ELF-1 (cell line): ENCODE results near the gene CDKN2C.
"Not testable (repeated sequence)": the region's sequence is repeated elsewhere in the genome, so short reads cannot be mapped to it uniquely, and the experiment has no call there.

ENCODE experiments used
- DNase-seq: peaks from one replicate; pipeline ENCODE4 v3.0.0-alpha.2; 2016; ENCODE audit warnings: low read depth, low spot score

CDKN2C gene

DNA sequence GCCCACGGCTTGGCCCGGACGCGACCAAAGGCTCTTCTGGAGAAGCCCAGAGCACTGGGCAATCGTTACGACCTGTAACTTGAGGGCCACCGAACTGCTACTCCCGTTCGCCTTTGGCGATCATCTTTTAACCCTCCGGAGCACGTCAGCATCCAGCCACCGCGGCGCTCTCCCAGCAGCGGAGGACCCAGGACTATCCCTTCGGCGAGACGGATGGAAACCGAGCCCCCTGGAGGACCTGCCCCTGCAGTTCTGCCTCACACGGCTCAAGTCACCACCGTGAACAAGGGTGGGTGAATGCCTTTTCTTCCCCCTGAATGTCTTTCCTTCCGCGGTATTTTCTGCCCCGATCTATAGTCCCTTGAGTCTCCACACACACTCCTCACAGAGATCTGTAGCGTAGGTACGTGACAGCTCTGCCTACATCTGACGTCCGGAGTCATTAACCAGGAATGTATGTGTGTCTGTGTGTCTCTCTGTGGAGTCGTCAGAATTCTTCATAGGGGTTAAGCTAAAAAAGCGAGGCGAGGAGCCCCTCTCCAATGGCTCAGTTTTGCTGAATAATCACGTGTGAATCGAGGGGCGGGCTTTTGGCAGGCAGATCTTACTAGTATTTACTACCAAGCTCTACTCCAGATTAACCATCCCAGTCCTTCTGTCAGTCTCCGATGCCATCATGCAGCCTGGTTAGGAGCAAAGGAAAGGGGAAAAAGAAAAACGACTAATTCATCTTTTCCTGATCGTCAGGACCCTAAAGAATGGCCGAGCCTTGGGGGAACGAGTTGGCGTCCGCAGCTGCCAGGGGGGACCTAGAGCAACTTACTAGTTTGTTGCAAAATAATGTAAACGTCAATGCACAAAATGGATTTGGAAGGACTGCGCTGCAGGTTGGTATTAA is at the start of gene CDKN2C:
Gene CDKN2C (plus strand): TSS at position 635 of the 898 bp plus-strand sequence. CDS start 124 bp downstream, at position 759.
- peak; percentile 74 for DNase-seq

DNA sequence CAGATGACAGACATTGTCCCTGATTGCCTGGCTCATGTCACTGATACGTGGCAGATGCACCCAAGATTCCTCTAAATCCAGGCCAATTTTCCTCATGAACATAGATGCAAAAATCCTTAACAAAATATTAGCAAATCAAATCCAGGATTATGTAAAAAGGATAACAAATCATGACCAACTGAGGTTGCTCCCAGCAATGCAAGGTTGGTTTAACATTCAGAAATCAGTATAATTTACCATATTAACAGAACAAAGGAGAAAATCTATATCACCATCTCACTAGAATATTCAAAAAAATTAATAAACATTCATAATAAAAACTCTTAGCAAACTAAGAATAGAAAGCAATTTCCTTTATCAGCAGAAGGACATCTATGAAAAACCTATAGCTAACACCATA is 49.6 kb upstream of the CDKN2C start:
- DNase-seq, result no peak

DNA sequence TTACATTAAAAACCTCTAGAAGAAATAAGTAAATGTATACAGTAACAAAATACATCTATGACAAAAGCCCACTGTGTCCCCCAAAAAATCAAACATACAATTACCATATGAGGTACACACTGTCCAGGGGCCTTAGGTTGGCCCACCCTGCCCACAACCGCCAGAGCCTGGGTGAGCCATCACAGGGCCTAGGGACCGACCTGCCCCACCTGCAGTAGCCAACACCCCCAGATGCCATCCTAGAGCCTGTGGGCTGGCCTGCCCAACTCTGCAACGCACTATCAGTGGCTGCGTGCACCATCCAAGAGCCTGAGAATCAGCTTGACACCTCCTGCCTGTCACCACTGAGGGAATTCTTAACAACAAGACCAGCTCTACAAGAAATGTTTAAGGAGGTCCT is 49.0 kb upstream of the CDKN2C start:
- no peak for DNase-seq

DNA sequence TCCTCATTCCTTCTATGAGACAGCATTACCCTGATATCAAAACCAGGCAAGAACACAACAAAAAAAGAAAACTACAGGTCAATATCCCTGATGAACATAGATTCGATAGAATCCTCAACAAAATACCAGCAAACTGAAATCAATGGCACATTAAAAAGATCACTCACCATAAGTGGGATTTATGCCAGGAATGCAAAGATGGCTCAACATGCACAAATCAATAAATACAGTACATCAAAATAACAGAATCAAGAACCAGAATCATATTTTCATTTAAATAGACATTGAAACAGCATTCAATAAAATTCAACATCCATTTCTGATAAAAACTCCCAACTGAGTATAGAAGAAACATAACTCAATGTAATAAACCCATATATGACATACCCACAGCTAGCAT is 46.5 kb upstream of the CDKN2C start:
- no peak for DNase-seq

DNA sequence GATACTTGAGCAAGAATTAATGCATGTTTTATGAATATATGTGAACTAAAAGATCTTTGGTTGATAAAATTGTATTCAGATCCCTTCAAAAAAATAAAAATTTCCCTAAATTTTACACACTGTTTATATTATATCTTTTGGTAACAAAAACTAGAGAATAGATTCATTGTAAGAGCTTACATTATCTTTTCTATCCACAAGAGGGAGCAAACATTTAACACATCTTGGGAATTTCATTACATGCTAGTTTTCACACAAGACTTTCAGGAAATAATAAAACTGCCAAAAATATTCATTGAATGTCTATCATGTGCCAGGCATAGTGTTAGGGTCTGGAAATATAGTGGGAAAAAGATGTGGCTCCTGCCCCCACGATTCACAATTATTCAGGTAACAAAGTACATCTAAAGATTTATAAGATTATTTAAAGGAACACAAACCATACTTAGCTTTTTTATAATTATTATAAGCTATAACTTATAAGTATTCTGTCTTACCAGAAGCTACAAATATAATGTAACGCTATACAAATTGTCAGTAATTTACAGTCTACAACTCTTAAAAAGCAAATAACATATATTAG is 40.6 kb upstream of the CDKN2C start:
- no peak for DNase-seq

DNA sequence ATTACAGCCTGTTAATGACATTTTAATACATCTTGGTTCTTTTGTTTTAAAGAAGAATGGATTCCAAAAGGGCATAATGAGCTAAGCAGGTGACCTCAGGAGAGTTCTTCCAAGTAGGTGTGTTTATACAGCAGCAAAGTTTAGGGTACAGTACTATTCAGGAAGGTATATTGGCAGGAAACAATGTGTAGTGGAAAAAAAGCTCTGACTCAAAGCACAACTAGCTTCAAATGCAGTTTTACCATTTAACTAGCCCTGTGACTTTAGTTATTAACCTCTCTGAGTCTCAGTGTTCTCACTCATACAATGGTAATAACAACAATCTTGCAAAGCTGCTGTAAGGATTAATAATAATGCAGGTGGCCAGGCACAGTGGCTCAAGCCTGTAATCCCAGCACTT is 39.9 kb upstream of the CDKN2C start:
- no peak for DNase-seq

DNA sequence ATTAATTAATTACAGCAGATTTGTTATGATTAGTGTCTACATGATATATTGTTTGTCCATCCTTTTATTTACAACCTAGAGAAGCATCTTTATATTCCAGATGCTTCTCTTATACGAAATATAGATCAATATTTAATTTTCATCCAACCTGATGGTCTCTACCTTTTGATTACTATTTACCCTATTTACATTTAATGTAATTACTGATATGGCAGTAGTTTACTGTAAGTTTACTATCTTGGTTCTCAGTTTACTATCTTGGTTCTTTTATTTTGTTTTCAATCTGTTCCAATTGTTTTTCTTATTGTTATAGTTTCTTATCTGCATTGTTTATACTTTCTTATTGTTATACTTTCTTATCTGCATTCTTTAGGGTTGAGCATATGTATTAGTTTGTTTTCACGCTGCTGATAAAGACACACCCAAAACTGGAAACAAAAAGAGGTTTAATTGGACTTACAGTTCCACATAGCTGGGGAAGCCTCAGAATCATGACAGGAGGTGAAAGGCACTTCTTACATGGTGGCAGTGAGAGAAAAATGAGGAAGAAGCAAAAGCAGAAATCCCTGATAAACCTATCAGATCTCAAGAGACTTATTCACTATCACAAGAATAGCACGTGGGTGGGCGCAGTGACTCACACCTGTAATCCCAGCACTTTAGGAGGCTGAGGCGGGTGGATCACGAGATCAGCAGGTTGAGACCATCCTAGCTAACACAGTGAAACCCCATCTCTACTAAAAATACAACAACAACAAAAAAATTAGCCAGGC is 38.9 kb upstream of the CDKN2C start:
- DNase-seq, result no peak

DNA sequence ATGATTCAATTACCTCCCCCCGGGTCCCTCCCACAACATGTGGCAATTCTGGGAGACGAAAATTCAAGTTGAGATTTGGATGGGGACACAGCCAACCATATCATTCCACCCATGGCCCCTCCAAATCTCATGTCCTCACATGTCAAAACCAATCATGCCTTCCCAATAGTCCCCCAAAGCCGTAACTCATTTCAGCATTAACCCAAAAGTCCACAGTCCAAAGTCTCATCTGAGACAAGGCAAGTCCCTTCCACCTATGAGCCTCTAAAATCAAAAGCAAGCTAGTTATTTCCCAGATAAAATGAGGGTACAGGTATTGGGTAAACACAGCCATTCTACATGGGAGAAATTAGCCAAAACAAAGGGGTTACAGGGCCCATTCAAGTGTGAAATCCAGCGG is 38.0 kb upstream of the CDKN2C start:
- DNase-seq, result not testable (repeated sequence)

DNA sequence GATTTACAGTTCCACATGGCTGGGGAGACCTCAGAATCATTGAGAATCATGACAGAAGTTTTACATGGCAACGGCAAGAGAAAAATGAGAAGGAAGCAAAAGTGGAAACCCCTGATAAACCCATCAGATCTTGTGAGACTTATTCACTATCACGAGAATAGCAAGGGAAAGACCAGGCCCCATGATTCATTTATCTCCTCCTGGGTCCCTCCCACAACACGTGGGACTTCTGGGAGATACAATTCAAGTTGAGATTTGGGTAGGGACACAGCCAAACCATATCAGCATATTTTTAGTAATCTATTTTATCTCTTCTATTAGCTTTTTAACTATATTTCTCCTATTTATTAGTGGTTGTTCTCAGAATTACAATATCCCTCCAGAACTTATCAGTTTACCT is 36.3 kb upstream of the CDKN2C start:
- DNase-seq, result not testable (repeated sequence)

DNA sequence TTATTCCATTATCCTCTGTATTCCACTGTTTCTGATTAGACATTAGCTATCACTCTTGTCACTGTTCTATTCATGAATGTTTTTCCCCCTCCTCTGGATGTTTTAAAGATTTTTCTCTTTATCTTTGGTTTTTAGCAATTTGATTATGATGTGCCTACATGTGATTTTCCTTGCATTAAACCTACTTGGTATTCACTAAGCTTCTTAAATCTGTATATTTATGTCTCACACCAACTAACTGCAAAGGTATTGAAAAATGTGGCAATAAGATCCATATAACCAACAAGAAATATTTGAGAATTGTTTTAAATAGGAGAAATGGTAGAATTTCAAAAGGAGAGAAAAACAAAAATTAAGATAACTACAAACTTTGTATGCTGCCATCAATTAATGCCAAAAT is 35.2 kb upstream of the CDKN2C start:
- DNase-seq, result no peak

DNA sequence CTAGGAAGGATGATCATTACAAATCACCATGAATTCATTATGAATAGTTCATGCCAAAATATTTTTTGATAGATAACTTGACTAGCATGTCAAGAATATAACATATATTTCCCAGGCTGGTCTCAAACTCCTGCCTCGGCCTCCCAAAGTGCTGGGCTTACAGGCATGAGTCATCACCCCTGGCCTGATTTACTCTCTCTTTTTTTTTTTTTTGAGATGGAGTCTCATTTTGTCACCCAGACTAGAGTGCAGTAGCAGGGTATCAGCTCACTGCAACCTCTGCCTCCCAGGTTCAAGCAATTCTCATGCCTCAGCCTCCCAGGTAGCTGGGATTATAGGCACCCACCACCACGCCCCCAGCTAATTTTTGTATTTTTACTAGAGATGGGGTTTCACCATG is 34.8 kb upstream of the CDKN2C start:
- not testable (repeated sequence) for DNase-seq

DNA sequence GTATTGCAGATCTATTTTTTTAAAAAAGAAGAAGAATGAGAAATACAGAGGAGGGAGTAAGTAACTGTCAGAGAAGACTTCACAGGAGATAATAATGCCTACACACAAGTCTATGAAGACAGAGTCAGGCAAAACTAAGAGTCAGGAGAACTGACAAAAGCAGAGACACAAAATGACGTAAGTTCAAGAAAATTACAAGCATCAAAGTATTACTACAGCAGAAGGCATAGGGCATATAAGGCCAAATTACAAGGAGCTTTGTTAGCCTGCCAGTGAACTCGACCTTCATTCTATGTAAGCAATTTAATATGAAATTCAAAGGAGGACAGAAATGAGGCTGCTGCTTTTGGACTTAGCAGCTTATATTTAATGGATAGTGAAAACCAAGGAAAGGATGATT is 33.7 kb upstream of the CDKN2C start:
- DNase-seq, result no peak

DNA sequence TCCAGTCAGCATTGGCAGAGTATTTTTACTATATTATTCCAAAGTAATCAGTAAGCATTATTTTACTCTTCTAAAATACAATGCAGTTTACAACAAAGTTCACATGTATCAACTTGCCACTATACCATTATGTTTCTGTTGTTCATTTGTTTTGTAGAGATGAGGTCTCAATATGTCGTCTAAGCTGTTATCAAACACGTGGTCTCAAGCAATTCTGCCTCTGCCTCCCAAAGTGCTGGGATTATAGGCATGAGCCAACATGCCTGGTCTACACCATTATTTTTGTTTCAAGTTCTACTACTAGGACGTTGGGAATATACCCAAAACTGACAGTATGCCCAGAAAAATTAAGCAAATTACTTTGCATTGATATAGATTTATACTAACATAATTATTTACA is 29.8 kb upstream of the CDKN2C start:
- DNase-seq, result no peak

DNA sequence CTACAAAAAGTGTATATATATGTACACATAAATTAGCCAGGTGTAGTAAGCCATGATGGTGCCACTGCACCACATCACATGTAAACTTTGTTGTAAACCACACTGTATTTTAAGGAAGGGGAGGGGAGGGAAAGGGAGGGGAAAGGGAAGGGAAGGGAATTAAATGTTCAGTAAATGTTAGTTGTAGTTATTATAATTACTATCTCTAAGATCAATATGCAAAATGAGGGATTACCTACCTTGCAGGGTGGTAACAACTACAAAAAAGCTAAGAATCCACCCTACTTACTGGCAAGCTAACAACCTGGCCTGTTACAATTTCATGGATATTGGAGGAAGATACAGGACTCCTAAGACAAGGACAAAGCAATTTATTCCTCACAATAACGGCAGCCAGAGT is 27.7 kb upstream of the CDKN2C start:
- DNase-seq, result no peak

DNA sequence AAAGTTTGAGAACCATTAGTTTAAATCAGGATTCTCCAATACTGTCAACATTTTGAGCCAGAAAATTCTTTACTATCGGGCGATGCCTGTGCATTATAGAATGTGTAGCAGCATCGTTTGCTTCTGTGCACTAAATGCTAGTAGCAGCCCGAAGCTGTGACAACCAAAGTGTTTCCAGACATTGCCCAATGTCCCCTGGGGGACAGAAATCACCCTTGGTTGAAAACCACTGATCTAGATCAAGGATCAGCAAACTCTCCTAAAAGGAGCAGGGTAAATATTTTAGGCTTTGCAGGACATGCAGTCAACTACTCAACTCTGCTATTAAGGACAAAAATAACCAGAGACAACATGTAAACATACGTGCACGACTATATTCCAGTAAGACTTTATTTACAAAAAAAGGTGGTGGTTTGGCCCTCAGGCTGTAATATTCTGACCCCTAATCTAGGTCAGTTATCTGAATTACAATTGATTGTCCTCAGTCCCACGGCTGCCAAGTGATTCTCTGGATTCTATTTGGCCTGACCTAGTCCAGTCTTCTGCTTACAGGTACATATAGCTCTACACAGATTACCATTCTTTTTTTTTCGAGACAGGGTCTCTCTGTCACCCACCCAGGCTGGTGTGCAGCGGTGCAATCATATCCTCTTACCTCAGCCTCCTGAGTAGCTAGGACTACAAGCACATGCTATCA is 20.6 kb upstream of the CDKN2C start:
- no peak for DNase-seq

DNA sequence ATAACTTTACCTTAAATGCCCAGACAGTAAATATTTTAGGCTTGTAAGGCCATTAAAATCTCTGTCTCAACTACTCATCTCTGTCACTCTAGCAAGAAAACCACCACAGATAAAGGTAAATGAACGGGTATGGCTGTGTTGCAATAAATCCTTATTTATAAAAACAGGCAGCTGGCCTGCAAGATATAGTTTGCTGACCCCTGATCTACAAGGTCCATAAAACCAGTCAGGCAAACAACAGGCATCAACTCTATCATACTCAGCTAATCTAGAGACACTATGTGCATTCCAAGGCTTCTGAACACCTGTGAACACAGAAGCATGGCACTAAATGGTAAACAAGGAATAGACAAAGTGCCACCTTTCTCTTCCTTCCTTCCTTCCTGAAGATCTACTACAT is 19.6 kb upstream of the CDKN2C start:
- no peak for DNase-seq

DNA sequence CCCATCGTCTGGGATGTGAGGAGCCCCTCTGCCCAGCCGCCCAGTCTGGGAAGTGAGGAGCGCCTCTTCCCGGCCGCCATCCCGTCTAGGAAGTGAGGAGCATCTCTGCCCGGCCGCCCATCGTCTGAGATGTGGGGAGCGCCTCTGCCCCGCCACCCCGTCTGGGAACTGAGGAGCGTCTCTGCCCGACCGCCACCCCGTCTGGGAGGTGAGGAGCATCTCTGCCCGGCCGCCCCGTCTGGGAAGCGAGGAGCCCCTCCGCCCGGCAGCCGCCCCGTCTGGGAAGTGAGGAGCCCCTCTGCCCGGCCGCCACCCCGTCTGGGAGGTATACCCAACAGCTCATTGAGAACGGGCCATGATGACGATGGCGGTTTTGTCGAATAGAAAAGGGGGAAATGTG is 17.5 kb upstream of the CDKN2C start:
- not testable (repeated sequence) for DNase-seq

DNA sequence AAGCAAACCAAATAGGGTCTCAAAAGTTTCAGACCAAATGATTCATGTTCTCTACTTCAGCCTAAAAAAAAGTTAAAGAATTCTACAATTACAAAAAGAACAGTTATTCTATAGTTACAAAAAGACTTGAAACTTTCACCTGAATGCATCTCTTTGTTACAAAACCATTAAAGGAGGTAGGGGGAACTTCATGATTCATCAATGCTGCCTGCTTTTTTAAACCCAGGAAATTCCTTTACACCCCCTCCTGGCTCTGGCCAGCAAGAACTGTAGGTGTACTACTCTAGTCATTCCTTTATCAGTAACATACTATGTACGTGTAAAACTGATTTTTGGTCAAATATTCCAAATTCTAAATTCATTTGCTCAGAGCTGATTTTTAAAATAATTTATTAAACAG is 14.9 kb upstream of the CDKN2C start:
- DNase-seq, result no peak

DNA sequence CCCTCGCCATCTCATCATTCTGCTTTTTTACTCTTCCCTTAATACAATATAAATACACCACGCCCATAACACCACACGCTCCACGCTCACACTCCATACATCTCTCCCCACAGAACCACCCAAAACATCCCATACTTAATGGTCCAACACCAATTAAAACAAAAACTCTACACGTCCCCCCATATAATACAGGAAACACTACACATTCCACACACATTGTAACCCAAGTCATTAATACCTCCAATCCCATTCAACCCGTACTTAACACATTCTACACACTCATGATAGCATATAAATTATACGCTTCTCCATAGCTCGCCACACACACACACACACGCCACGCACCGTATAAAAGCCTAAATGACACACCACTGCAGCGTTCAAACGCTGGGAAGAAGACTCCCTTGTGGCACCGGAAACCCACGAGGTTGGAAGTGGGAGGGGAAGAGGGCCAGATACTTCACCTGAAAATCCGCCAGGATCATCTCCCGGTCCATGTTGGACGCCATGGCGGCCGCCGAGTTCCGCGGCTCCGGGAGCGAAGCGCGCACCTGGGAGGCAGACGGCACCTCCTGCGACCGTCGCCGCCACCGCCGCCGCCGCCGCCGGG is 10.6 kb upstream of the CDKN2C start:
- DNase-seq, result no peak

DNA sequence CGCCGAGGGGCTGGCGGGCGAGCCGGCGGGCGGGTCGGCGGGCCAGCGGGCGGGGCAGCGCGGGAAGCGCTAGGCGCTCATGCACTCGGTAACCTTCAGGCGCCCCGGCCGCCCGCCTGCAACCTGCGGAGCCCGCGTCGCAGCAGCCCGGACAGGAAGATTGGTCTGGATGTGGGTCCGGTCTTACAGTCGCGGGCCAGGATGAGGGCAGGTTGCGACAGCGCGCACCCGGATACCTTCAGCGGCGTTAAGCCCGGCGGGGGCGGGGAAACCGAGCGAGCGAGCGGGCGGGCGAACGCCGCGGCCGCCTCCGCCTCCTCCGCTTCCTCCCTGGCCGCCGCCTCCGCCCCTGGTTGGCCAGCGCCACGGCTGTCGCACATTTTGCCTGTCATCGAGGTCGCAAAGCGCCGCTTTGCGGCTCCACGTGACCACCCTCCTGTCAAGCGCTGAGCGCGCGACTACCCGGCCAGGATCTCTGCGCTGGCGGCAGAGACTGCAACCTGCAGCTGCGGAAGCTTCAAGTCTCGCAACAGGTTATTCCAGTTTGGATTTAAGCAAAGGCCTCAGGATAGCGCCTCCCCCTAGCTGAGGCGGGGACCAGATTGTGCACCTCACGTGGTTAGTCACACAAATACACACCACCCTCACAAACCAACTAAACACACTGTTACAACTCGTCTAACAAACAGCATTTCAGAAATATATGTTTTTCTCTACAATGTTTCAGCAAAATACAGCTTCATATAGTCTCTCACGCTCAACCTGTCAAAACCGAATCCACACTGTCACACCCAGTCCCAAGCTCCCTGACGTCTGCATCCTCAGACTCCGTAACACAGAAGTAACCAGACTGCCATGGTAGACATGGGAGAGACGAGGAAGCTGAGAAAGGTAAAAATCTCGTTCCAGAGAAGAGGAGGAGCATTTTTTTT is 9.9 kb upstream of the CDKN2C start, which contains the start of gene FAF1:
Gene FAF1 (minus strand): TSS at position 355 of the 932 bp plus-strand sequence. CDS start 456 bp downstream, outside the sequence.
- peak; percentile 99 for DNase-seq
